Activated gamma-delta T cell (primary cell): ENCODE measurements around the gene DBN1.
"Not testable (repeated sequence)": the region's sequence is repeated elsewhere in the genome, so short reads cannot be mapped to it uniquely, and the experiment has no call there.

Experiments
- DNase-seq: peaks from one replicate; lab custom pipeline; 2025; lab: John Stamatoyannopoulos, UW

The DBN1 gene

DNA sequence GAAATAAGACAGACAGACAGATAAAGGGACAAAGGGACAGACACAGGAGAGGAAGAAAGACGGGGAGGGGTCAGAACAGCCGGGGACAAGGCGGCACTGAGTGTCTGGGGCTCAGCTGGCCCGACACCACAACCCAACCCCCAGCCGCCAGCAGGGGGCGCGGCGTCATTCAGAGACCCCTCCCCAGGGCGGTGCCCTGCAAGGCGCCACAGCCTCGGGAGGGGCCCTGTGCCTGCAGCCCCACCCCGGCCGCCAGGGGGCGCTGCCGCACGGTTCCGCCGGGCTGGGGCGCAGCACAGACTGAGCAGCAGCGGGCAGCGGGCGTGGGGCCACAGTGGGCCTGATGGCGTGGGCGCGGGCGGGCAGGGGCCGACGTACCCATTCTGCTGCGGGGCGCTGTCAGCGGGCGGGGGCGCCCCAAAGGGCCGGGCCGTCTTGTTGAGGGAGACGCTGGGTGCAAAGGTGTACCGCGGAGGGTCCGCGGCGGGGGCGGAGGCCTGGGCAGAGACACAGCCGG lies 18.1 kb upstream of the DBN1 start:
- DNase-seq, result no peak

DNA sequence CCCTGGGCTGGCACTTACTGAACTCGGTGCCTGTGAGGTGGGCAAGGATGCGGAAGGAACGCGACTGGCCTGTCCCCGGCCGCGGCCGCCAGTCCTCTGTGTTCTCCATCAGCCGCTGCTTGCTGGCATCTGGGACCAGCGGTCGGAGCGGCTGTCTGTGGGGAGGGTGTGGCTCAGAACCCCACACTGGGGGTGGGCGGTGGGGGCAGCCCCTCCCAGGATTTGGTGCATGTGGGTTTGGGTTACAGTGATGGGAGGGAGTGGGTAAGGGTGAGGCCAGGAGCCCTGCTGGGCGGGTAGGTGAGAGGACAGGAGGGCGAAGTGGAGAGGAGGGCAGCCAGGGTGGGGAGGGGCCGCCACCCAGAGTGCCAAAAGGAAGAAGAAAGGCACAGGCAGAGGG lies 17.6 kb upstream of the DBN1 start:
- DNase-seq, result no peak

DNA sequence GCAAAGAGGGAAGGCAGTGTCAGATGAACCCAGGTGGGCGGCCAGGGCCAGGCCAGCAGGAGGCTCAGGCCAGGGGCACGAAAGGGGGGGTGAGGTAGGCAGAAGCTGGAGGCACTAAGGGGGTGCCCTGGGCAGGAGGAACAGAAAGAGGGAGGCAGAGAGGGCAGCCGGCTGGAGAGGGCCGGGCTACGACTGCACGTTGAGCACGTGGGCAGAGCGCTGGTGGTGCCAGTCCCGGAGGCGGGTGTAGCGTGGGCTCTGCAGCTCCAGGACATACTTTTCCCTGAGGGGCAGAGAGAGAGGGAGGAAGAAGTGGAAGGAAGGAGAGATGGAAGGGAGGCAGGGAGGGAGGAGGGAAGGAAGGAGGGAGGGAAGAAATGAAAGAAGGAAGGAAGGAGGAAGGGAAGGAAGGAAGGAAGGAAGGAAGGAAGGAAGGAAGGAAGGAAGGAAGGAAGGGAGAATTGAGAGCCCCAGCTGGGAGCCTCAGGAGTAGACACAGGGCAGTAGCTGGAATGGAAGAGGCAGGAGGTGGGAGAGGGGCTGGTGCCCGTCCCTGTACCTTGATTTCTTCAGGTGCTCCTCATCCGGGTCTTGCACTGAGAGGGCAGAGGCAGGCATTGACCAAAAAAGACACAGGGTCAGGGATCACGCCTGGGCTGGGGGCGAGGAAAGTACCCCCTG lies 17.0 kb upstream of the DBN1 start:
- no peak for DNase-seq

GRCh38 chr5:177489119-177489716 lies 15.8 kb upstream of the DBN1 start:
- no peak for DNase-seq

DNA sequence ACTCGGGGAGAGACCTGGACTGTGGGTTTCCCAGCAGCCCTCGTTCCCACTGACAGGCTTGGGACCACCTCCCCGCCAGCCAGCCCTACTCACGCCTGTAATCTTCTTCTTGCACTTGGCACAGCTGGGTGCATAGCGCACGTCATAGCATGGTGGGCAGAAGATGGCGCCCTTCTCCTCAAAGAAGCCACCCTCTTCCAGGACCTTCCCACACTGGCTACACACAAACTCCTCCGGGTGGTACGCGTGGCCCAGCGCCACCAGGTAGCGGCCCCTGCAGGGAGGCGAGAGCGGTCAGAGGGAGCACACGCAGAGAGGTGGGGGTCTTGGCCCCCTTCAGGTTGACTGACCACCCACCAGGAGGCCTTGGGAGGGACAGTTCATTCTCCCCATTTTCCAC lies 14.5 kb upstream of the DBN1 start:
- DNase-seq, result no peak

DNA sequence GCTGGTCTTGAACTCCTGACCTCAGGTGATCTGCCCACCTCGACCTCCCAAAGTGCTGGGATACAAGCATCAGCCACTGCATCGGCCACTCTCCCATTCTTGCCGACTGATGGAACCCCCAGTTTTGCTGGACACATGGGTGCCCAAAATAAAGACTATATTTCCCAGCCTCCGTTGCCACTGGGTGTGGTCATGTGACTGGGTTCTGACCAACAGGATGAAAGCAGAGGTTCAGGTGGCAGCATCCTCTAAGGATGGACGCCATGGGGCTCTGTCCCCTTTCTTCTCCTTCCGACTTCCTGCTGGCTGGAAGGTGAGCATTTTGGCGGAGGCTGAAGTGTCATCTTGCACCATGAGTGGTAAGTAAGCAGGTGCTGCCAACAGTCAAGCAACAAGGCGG lies 13.7 kb upstream of the DBN1 start:
- no peak for DNase-seq

- no peak for DNase-seq
These were observed 12.8 kb upstream of the DBN1 start for GRCh38 chr5:177486256-177486655.

- DNase-seq, result not testable (repeated sequence)
These were observed 12.3 kb upstream of the DBN1 start for GRCh38 chr5:177485753-177486152.

DNA sequence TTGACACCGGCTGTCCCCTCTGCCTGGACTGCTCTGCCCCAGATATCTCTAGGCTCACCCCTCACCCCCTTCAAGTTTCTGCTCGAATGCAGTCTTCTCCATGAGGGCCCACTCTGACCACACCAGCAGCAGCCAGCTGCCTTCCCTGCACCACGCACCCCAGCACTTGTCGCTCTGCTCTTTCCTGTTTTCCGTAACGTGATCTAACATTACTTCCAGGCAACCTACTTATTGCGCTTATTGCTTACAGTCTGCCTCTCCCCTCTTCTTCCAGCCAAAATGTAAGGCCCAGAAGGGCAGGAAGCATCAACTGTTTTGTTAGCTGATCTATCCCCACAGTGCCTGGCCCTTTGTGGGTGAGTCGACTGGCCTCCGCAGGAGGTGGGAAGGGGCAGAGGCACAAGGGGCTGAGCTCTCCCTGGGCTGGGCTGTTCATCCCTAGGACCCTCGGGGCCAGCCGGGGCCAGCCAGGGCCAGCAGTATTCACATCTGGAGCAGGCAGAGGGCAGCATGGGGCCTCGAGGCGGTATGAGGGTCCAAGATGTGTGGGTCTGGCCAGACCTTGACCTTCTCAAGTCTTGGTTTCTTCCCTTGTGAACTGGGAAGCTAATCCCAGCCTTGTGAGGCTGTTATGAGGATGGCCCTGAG lies 11.6 kb upstream of the DBN1 start:
- no peak for DNase-seq

GRCh38 chr5:177483994-177484901 lies 10.8 kb upstream of the DBN1 start:
- no peak for DNase-seq

GRCh38 chr5:177483042-177483441 lies 9.6 kb upstream of the DBN1 start:
- DNase-seq, result no peak

- DNase-seq, result no peak
These were observed 8.9 kb upstream of the DBN1 start for GRCh38 chr5:177482359-177482795.

- no peak for DNase-seq
These were observed 6.3 kb upstream of the DBN1 start for GRCh38 chr5:177479774-177480173.

- DNase-seq, result no peak
These were observed 5.5 kb upstream of the DBN1 start for GRCh38 chr5:177478711-177479646.

DNA sequence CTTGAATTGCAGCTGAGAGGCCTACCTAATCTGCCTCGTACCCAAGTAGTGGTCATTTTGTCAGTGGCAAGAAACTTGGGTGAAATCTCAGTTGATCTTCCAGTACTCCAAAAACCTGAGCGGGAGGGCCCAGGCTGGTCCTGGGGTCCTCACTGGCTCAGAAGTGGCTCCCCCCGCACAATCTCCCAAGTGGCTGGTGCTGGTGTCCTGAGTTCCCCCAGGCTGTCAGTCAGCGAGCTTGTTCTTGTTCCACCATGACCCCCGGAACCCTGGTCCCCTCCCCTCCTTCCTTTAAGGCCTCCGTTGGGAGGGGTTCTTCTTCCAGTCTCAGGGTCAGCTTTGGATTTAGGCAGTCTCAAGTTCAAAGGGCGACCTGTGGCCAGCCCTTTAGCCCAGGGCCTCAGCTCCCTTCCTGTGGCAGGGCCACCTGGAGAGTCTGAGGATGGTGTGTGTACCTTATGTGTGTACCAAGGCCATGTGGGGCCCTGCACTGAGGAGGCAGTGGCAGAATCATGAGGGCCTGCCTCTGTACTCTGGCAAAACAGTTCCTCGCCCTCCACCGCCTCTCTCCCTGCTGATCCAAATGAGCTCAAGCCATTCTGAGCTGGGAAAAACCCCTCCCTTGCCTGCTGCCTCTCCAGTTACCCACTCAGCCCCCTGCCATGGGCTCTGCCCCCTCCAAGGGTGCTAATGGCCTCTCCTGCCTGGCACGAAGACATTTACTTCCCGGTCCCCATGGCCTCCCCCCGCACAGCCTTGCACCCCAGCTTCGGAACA lies 4.5 kb upstream of the DBN1 start:
- DNase-seq, result no peak

DNA sequence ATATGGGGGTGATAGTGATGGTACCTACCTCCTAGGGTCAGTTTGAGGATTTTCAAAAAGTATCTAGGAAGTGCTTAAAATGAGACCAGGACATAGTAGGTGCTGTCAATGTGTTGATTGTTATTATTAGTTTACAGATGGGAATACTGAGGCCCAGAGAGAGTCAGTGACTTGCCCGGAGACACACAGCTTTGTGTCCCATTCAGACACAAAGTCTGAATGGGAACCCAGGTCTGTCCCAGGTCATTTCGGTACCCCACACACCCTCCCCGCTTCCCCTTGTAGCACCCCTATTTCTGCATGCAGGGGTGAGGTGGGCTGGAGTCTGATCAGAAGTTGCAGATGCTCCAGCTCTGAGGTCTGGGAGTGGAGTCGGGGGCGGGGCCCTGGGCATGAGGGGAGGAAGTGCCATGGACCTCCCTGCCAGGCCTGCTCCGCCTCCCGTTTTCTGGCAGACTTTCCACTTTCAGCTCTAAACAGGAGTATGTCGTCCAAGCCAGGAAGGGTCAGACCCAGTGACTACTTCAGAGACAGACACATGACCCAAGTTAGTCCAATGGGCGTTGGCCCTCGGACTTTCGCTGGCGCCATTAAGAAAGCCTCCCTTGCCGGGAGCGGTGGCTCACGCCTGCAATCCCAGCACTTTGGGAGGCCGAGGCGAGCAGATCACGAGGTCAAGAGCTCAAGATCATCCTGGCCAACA lies 3.2 kb upstream of the DBN1 start:
- DNase-seq, result no peak

GRCh38 chr5:177475563-177476427 lies 2.4 kb upstream of the DBN1 start:
- no peak for DNase-seq

DNA sequence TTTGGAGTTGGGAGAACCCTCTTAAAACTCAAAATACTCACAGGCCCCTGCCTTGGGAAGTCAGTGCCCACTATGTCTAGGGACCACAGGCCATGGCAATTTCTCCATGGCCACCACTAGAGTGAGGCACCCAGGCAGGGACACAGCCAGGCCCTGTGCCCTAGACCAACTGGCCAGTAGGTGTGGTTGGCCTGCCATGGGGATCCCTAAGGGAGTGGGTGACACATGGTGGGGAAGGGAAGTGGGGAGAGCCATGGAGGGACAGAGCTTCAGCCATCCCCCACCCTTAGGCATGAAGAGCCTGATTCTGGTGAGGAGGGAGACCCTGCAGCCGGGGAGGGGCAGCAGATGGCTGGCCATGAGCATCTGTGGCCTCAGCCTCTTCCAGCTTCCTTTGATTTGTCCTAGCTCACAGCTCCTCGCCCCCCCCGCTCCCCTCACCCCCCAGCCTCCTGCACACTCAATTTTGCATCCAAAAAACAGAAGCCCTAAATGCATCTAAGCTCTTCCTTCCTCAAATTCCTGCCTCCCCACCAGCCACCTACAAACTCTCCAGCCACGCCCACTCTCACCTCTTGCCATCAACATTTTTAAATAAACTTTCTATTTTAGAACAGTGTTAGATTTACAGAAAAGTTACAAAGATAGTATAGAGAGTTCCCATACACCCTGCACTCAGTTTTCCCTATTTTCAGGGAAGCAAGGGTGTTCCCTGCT lies 1.6 kb upstream of the DBN1 start:
- no peak for DNase-seq
